HEK293T (cell line): ENCODE data around the gene METTL3.

ENCODE experiments used
- ARNT ChIP-seq: fragments of 450-650 bp; IDR thresholded peaks from 2 replicates; pipeline ENCODE4 v1.6.1; 2017; ENCODE audit warnings: mild to moderate bottlenecking
- FOXM1 ChIP-seq: fragments of 450-650 bp; IDR thresholded peaks from 2 replicates; pipeline ENCODE4 v1.6.1; 2017; ENCODE audit warnings: mild to moderate bottlenecking, borderline replicate concordance
- NFRKB ChIP-seq: fragments of 450-650 bp; IDR thresholded peaks from 2 replicates; pipeline ENCODE4 v1.6.1; 2016; ENCODE audit warnings: mild to moderate bottlenecking, moderate library complexity
- ZNF384 ChIP-seq: fragments of 450-650 bp; IDR thresholded peaks from 2 replicates; pipeline ENCODE4 v1.6.1; 2016

DNA sequence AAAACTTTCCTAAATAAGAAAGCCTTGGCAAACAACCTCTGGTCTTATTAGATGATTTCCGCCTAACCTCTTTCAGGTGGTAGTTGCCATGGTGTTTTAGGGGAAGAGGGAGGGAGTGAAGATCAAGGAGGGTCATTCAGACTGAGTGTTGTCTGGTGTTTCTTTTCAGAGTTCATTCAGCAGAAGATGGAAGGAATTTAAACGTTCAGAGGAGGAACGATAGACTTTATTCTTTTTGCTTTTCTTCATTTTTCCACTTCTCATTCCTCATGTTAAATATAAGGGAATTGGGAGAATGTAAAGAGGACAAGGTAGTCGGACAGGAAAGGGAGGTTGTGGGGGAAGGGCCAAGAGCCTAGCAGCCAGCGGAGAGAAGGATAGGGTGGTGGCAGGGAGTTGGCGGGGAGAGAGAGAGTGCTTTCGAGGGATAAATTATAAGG lies 32.4 kb upstream of the METTL3 start:
- TF ChIP-seq FOXM1 (no peak), NFRKB (no peak), ZNF384 (no peak), ARNT (no peak)
